ENCODE data around the gene CYB561. TPM values are rescaled to one million over a fixed set of nuclear protein-coding genes. Genes with fewer than 3 reads are reported as not detected.
"Not testable (repeated sequence)": the region's sequence is repeated elsewhere in the genome, so short reads cannot be mapped to it uniquely, and the experiment has no call there.

Gene CYB561
- total RNA-seq, 1 experiment from 2014 or later: 57.2 TPM

DNA sequence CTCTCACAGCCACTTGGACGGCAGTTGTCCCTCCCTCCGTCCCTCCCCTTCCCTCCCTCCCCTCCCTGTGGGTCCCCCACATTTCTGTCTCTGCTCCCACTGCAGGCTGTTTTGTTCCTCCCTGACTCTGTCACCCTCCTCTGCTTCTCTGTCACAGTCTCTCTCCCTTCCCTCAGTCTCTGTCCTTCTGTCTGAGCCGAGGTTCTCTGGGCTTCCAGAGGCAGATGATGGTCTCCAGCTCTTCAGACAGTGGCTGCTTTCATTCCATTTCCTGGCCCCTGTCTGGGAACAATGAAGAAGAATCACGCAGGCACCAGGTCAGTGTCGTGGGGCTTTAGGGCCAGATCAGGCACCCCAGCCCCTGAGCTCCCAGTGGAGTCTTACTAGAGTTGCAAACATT lies 8.8 kb upstream of the CYB561 start:
- Mint-ChIP-seq H3K4me1 (ENCODE audit: insufficient read depth, unreplicated experiment) (peaks cover 7% of the 10 kb centered on the region), H3K9me3 (ENCODE audit: unreplicated experiment) (no peaks in the 10 kb centered on the region), H3K36me3 (ENCODE audit: insufficient read depth, unreplicated experiment) (no peaks in the 10 kb centered on the region), H3K27ac (ENCODE audit: low read depth, unreplicated experiment) (no peak overlapping the region), H3K27me3 (ENCODE audit: insufficient read depth, unreplicated experiment) (no peaks in the 10 kb centered on the region), H3K4me3 (ENCODE audit: unreplicated experiment) (no peak overlapping the region)
- ChIA-PET CTCF (interaction anchor here (0.5 to 3.9 kb wide), 5 partner anchors 20 to 654 kb away, joined by 3 to 16 read pairs (median 5); no protein-coding TSS in a partner anchor), POLR2A (interaction anchor here (1.3 kb wide), 1 partner anchor 21 kb away, joined by 3 read pairs; no protein-coding TSS in a partner anchor)
- intact Hi-C loops (cut with micrococcal nuclease): no loop called here
- no TSS peak for BruUV-seq (replicated peaks)
- TF ChIP-seq, protein P1, sequence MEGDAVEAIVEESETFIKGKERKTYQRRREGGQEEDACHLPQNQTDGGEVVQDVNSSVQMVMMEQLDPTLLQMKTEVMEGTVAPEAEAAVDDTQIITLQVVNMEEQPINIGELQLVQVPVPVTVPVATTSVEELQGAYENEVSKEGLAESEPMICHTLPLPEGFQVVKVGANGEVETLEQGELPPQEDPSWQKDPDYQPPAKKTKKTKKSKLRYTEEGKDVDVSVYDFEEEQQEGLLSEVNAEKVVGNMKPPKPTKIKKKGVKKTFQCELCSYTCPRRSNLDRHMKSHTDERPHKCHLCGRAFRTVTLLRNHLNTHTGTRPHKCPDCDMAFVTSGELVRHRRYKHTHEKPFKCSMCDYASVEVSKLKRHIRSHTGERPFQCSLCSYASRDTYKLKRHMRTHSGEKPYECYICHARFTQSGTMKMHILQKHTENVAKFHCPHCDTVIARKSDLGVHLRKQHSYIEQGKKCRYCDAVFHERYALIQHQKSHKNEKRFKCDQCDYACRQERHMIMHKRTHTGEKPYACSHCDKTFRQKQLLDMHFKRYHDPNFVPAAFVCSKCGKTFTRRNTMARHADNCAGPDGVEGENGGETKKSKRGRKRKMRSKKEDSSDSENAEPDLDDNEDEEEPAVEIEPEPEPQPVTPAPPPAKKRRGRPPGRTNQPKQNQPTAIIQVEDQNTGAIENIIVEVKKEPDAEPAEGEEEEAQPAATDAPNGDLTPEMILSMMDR (IDR thresholded peaks at IDR 0.05; ENCODE audit: unreplicated experiment): no peak
- no peak for DNase-seq (ENCODE audit: unreplicated experiment)

- H3K4me1 Mint-ChIP-seq (ENCODE audit: insufficient read depth, unreplicated experiment); H3K9me3 Mint-ChIP-seq (ENCODE audit: unreplicated experiment); DNase-seq (ENCODE audit: unreplicated experiment); BruUV-seq (replicated peaks); H3K27me3 Mint-ChIP-seq (ENCODE audit: insufficient read depth, unreplicated experiment); H3K36me3 Mint-ChIP-seq (ENCODE audit: insufficient read depth, unreplicated experiment); H3K4me3 Mint-ChIP-seq (ENCODE audit: unreplicated experiment); intact Hi-C loops (cut with micrococcal nuclease); H3K27ac Mint-ChIP-seq (ENCODE audit: low read depth, unreplicated experiment): not testable (repeated sequence)
- POLR2A ChIA-PET: interaction anchor here (0.7 to 1.3 kb wide), 3 partner anchors 16 to 95 kb away, joined by 3 read pairs; no protein-coding TSS in a partner anchor
- CTCF ChIA-PET: interaction anchor here (0.5 to 3.9 kb wide), 5 partner anchors 19 to 654 kb away, joined by 3 to 16 read pairs (median 5); no protein-coding TSS in a partner anchor
Observed at GRCh38 chr17:63454357-63454756, 8.3 kb upstream of the CYB561 start.

- no peak for DNase-seq (ENCODE audit: unreplicated experiment)
- no peak overlapping the region for H3K4me3 Mint-ChIP-seq (ENCODE audit: unreplicated experiment)
Observed at GRCh38 chr17:63452962-63453551, 7.0 kb upstream of the CYB561 start.

DNA sequence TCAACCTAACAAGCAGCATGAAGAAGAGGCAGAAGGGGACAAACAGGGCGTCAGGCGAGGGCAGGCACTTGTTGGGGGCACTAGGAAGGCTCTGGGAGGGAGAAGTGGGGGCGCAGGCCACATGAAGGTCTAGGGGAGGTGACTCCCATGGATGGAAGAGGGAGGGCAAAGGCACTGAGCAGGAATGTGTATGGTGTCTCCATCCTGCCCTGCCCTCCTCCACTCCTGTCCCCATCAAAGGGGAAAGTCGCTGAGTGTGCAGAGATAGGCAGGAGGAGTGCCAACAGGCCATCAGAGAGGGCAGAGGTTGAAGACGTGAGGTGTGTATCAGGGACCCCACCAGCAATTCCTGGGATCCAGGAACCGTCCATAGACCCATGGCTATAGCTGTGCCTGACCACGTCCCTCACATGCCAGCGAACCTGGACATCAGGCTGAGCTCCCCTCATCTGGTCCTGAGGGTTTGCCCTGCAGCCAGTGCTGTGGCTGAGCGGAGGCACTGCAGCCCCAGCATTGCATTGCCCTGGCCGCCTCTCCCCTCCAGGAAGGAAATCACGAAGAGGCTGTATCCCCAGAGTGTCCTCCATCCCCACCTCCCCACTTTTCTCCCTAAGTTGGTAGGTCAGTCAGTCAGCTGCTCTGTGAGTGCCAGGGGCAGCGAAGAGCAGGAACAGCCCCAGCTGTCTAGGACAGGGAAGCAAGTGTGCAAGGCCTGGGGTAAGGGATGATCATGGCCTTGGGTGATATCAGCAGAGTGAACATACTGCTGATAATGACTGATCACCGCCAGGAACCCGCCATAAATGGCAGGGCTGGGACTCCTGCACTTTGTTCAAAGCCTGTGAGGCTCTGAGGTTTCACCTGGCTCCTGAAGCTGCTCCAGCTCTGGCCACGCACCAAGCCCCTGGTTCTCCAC lies 6.2 kb upstream of the CYB561 start:
- Mint-ChIP-seq H3K27me3 (ENCODE audit: insufficient read depth, unreplicated experiment) (no peaks in the 10 kb centered on the region), H3K4me3 (ENCODE audit: unreplicated experiment) (no peak overlapping the region), H3K4me1 (ENCODE audit: insufficient read depth, unreplicated experiment) (peaks cover 7% of the 10 kb centered on the region), H3K36me3 (ENCODE audit: insufficient read depth, unreplicated experiment) (no peaks in the 10 kb centered on the region), H3K27ac (ENCODE audit: low read depth, unreplicated experiment) (no peak overlapping the region), H3K9me3 (ENCODE audit: unreplicated experiment) (no peaks in the 10 kb centered on the region)
- intact Hi-C loops (cut with micrococcal nuclease): no loop called here
- no peak for DNase-seq (ENCODE audit: unreplicated experiment)
- TF ChIP-seq, protein P1 (IDR thresholded peaks at IDR 0.05; ENCODE audit: unreplicated experiment): no peak
- ChIA-PET CTCF (interaction anchor here (0.6 to 3.9 kb wide), 3 partner anchors 17 to 38 kb away, joined by 3 to 16 read pairs (median 16); no protein-coding TSS in a partner anchor), POLR2A (interaction anchor here (0.6 to 1.1 kb wide), 4 partner anchors 19 to 289 kb away, joined by 3 to 6 read pairs (median 4); partner anchors contain the start of gene MAP3K3)
- BruUV-seq (replicated peaks): no TSS peak

More at GRCh38 chr17:63452962-63453551, 7.0 kb upstream of the CYB561 start:
- CTCF ChIA-PET: interaction anchor here (1.0 to 3.9 kb wide), 3 partner anchors 18 to 159 kb away, joined by 3 to 16 read pairs (median 16); no protein-coding TSS in a partner anchor
- no peak overlapping the region for H3K27ac Mint-ChIP-seq (ENCODE audit: low read depth, unreplicated experiment)
- POLR2A ChIA-PET: interaction anchor here (0.6 to 1.2 kb wide), 5 partner anchors 19 to 288 kb away, joined by 3 to 6 read pairs (median 4); partner anchors contain the start of genes DCAF7 and MAP3K3
- H3K27me3 Mint-ChIP-seq (ENCODE audit: insufficient read depth, unreplicated experiment): no peaks in the 10 kb centered on the region
- intact Hi-C loops (cut with micrococcal nuclease): no loop called here
- no peaks in the 10 kb centered on the region for H3K9me3 Mint-ChIP-seq (ENCODE audit: unreplicated experiment)
- H3K36me3 Mint-ChIP-seq (ENCODE audit: insufficient read depth, unreplicated experiment): no peaks in the 10 kb centered on the region
- TF ChIP-seq, protein P1 (IDR thresholded peaks at IDR 0.05; ENCODE audit: unreplicated experiment): no peak
- BruUV-seq (replicated peaks): no TSS peak
- peaks cover 5% of the 10 kb centered on the region for H3K4me1 Mint-ChIP-seq (ENCODE audit: insufficient read depth, unreplicated experiment)

All from MCF 10A (cell line).